Hepatocyte (in vitro differentiated cells): ENCODE data around the gene GCNT2. TPM values are rescaled to one million over a fixed set of nuclear protein-coding genes. Genes with fewer than 3 reads are reported as not detected.
"Not testable (repeated sequence)": the region's sequence is repeated elsewhere in the genome, so short reads cannot be mapped to it uniquely, and the experiment has no call there.

Source experiments
- DNase-seq: peaks from one replicate; pipeline ENCODE4 v3.0.0-alpha.2; 2016; ENCODE audit warnings: low spot score
- H2AFZ ChIP-seq: fragments of 200-600 bp; sonication (generic); 2 replicates; pipeline ENCODE4 v1.6.0; 2016; ENCODE audit warnings: antibody characterized with exemption, mild to moderate bottlenecking
- H3K27ac ChIP-seq: fragments of 200-600 bp; sonication (generic); 2 replicates; pipeline ENCODE4 v1.5.1; 2016; ENCODE audit warnings: mild to moderate bottlenecking
- H3K27me3 ChIP-seq: fragments of 200-600 bp; sonication (generic); 2 replicates; pipeline ENCODE4 v1.6.1; 2016
- H3K36me3 ChIP-seq: fragments of 200-600 bp; sonication (generic); replicated peaks from 2 replicates; pipeline ENCODE4 v1.5.1; 2016; ENCODE audit warnings: low read depth; ENCODE audit not compliant: insufficient read depth
- H3K4me1 ChIP-seq: fragments of 200-600 bp; sonication (generic); 2 replicates; pipeline ENCODE4 v1.5.1; 2016; ENCODE audit warnings: mild to moderate bottlenecking, moderate library complexity; ENCODE audit not compliant: insufficient read depth
- H3K4me2 ChIP-seq: fragments of 200-600 bp; sonication (generic); 2 replicates; pipeline ENCODE4 v1.6.0; 2016
- H3K4me3 ChIP-seq: fragments of 200-600 bp; sonication (generic); 2 replicates; pipeline ENCODE4 v1.5.1; 2016; ENCODE audit warnings: mild to moderate bottlenecking
- H3K79me2 ChIP-seq: fragments of 200-600 bp; sonication (generic); 2 replicates; pipeline ENCODE4 v1.6.0; 2017; ENCODE audit warnings: mild to moderate bottlenecking
- H3K9me2 ChIP-seq: fragments of 200-600 bp; sonication (generic); replicated peaks from 2 replicates; pipeline ENCODE4 v1.6.0; 2017; ENCODE audit warnings: mild to moderate bottlenecking; ENCODE audit not compliant: insufficient read depth
- H3K9me3 ChIP-seq: fragments of 200-600 bp; sonication (generic); 2 replicates; pipeline ENCODE4 v1.5.1; 2016; ENCODE audit warnings: low read depth, mild to moderate bottlenecking
- H4K20me1 ChIP-seq: fragments of 200-600 bp; sonication (generic); 2 replicates; pipeline ENCODE4 v1.6.0; 2016; ENCODE audit warnings: mild to moderate bottlenecking; ENCODE audit not compliant: insufficient read depth, poor library complexity, severe bottlenecking
- CTCF ChIP-seq: fragments of 200-600 bp; sonication (generic); IDR thresholded peaks from 2 replicates; pipeline ENCODE4 v1.5.1; 2016; ENCODE audit warnings: antibody characterized with exemption, mild to moderate bottlenecking; ENCODE audit not compliant: poor library complexity
- EZH2 ChIP-seq: fragments of 200-600 bp; sonication (generic); IDR thresholded peaks from 2 replicates; pipeline ENCODE4 v1.6.1; 2016; ENCODE audit warnings: antibody characterized with exemption, mild to moderate bottlenecking, borderline replicate concordance
- EZH2phosphoT487 ChIP-seq: fragments of 200-600 bp; sonication (generic); IDR thresholded peaks from one replicate; pipeline ENCODE4 v1.6.1; 2018; ENCODE audit warnings: antibody characterized with exemption, mild to moderate bottlenecking, low read depth, moderate library complexity; ENCODE audit not compliant: unreplicated experiment, severe bottlenecking
- WGBS: methylation state at CpG from one replicate; pipeline ENCODE4 v1.1.6; 2016; ENCODE audit warnings: low lambda C conversion rate; ENCODE audit errors: missing lambda C conversion rate; 5-methylcytosine and 5-hydroxymethylcytosine counted together
- polyA plus RNA-seq: library from polyadenylated mRNA; unstranded; fragments of >200 nt; fragmentation: Nextera tagmentation; extraction: Ambion mirVana; gene quantifications from 2 replicates; pipeline ENCODE4 v1.2.1, GENCODE V29; 2016
- total RNA-seq: library from RNA; depleted of rRNA; stranded (reverse); fragments of >200 nt; gene quantifications from 2 replicates; pipeline ENCODE4 v1.2.3, GENCODE V29; 2014

The GCNT2 gene
- total and polyA plus RNA-seq, 2 experiments from 2014 or later, result 16.3 to 36.4 TPM

GRCh38 chr6:10567256-10568026 is 46.3 kb downstream of the GCNT2 start:
- Histone ChIP-seq H3K4me3 (no peak overlapping the region), H3K36me3 (no peaks in the 10 kb centered on the region), H3K4me1 (no peaks in the 10 kb centered on the region), H3K9me2 (no peaks in the 10 kb centered on the region), H2AFZ (no peak overlapping the region), H3K79me2 (peaks cover 49% of the 10 kb centered on the region), H3K4me2 (peak overlapping the region; percentile 54), H3K27ac (peak overlapping the region; percentile 69), H3K9me3 (no peaks in the 10 kb centered on the region), H3K27me3 (no peaks in the 10 kb centered on the region), H4K20me1 (no peaks in the 10 kb centered on the region)
- 44% methylated on average over 6 of the region's 6 CpGs for WGBS
- no peak for TF ChIP-seq CTCF
- TF ChIP-seq EZH2phosphoT487, result no peak
- TF ChIP-seq EZH2, result no peak
- DNase-seq, result no peak

- H3K79me2 ChIP-seq, result peaks cover 38% of the 10 kb centered on the region
- no peak overlapping the region for H2AFZ ChIP-seq
- H3K4me1 ChIP-seq, result no peaks in the 10 kb centered on the region
- no peak for DNase-seq
- 96% methylated on average over 5 of the region's 5 CpGs for WGBS
- H4K20me1 ChIP-seq, result no peaks in the 10 kb centered on the region
- no peak for TF ChIP-seq EZH2
- TF ChIP-seq EZH2phosphoT487, result no peak
- TF ChIP-seq CTCF, result no peak
- no peak overlapping the region for H3K4me3 ChIP-seq
- H3K27ac ChIP-seq, result no peak overlapping the region
- no peaks in the 10 kb centered on the region for H3K36me3 ChIP-seq
- no peak overlapping the region for H3K4me2 ChIP-seq
- H3K9me3 ChIP-seq, result no peaks in the 10 kb centered on the region
- H3K27me3 ChIP-seq, result no peaks in the 10 kb centered on the region
- H3K9me2 ChIP-seq, result no peaks in the 10 kb centered on the region
These were observed 48.4 kb downstream of the GCNT2 start for GRCh38 chr6:10569392-10570127.

GRCh38 chr6:10575519-10575918 is 54.4 kb downstream of the GCNT2 start:
- H3K79me2 ChIP-seq, result peaks cover 17% of the 10 kb centered on the region
- not testable (repeated sequence) for H3K36me3 ChIP-seq, H2AFZ ChIP-seq, H3K9me2 ChIP-seq, H3K4me3 ChIP-seq, H3K4me1 ChIP-seq, H3K9me3 ChIP-seq, H3K4me2 ChIP-seq, H4K20me1 ChIP-seq, H3K27ac ChIP-seq, H3K27me3 ChIP-seq, DNase-seq
- WGBS, result 86% methylated on average over 5 of the region's 5 CpGs

- no peaks in the 10 kb centered on the region for H3K27me3 ChIP-seq
- no peaks in the 10 kb centered on the region for H3K36me3 ChIP-seq
- no peaks in the 10 kb centered on the region for H3K9me2 ChIP-seq
- 61% methylated on average over 4 of the region's 4 CpGs for WGBS
- TF ChIP-seq EZH2, result no peak
- no peak for TF ChIP-seq EZH2phosphoT487
- no peak for TF ChIP-seq CTCF
- H3K27ac ChIP-seq, result no peak overlapping the region
- no peak overlapping the region for H3K4me3 ChIP-seq
- DNase-seq, result no peak
- peaks cover 7% of the 10 kb centered on the region for H3K4me1 ChIP-seq
- H3K4me2 ChIP-seq, result no peak overlapping the region
- peaks cover 17% of the 10 kb centered on the region for H3K79me2 ChIP-seq
- no peaks in the 10 kb centered on the region for H4K20me1 ChIP-seq
- no peak overlapping the region for H2AFZ ChIP-seq
- no peaks in the 10 kb centered on the region for H3K9me3 ChIP-seq
These were observed 55.1 kb downstream of the GCNT2 start for GRCh38 chr6:10576226-10576625.
